22Rv1 (cell line): ENCODE data around the gene ACSS3.
"Not testable (repeated sequence)": the region's sequence is repeated elsewhere in the genome, so short reads cannot be mapped to it uniquely, and the experiment has no call there.

Source experiments
- H3K27ac ChIP-seq: fragments of 450-650 bp; 2 replicates; pipeline ENCODE4 v1.5.1; 2017
- CTCF ChIP-seq: fragments of 450-650 bp; IDR thresholded peaks from 2 replicates; pipeline ENCODE4 v1.5.1; 2017; ENCODE audit warnings: mild to moderate bottlenecking
- ZFX ChIP-seq: fragments of 450-650 bp; IDR thresholded peaks from 2 replicates; pipeline ENCODE4 v1.6.1; 2017; ENCODE audit warnings: antibody characterized with exemption, borderline replicate concordance

ACSS3 gene

GRCh38 chr12:81077686-81078441, at the start of gene ACSS3:
TSS of gene ACSS3 (plus strand) at chr12:81078079. CDS start at chr12:81078121, 42 bp downstream.
- no peak within 1 kb of the TSS for H3K27ac ChIP-seq
- TF ChIP-seq ZFX, result no peak
- no peak for TF ChIP-seq CTCF

- TF ChIP-seq CTCF (no peak), ZFX (no peak)
- H3K27ac ChIP-seq, result no peak overlapping the region
Observed at GRCh38 chr12:81034926-81035325, 43.0 kb upstream of the ACSS3 start.

- H3K27ac ChIP-seq, result no peak overlapping the region
- TF ChIP-seq CTCF (no peak), ZFX (no peak)
Observed at GRCh38 chr12:81039231-81039630, 38.6 kb upstream of the ACSS3 start.

GRCh38 chr12:81043979-81044740, 33.7 kb upstream of the ACSS3 start:
- no peak overlapping the region for H3K27ac ChIP-seq
- TF ChIP-seq ZFX (no peak), CTCF (no peak)

- H3K27ac ChIP-seq, result not testable (repeated sequence)
Observed at GRCh38 chr12:81064971-81065370, 12.9 kb upstream of the ACSS3 start.

GRCh38 chr12:81070846-81071245, 7.0 kb upstream of the ACSS3 start:
- TF ChIP-seq CTCF (no peak), ZFX (no peak)
- no peak overlapping the region for H3K27ac ChIP-seq

GRCh38 chr12:81075539-81075938, 2.3 kb upstream of the ACSS3 start:
- no peak overlapping the region for H3K27ac ChIP-seq
- no peak for TF ChIP-seq CTCF
- no peak for TF ChIP-seq ZFX
